IPS-NIHi11 (cell line): Measurements from ENCODE around the gene ADAMTS4.

Experiments used
- DNase-seq: peaks from one replicate; pipeline ENCODE4 v3.0.0; 2012; ENCODE audit warnings: mixed read lengths, low spot score

The ADAMTS4 gene

GRCh38 chr1:161196111-161196510, 2.7 kb downstream of the ADAMTS4 start:
- DNase-seq: no peak

- DNase-seq: no peak
These were observed 3.7 kb downstream of the ADAMTS4 start for GRCh38 chr1:161195171-161195570.

GRCh38 chr1:161193561-161194235, 5.2 kb downstream of the ADAMTS4 start:
- DNase-seq: no peak

GRCh38 chr1:161192476-161193465, 6.1 kb downstream of the ADAMTS4 start:
- peak; percentile 84 for DNase-seq

DNA sequence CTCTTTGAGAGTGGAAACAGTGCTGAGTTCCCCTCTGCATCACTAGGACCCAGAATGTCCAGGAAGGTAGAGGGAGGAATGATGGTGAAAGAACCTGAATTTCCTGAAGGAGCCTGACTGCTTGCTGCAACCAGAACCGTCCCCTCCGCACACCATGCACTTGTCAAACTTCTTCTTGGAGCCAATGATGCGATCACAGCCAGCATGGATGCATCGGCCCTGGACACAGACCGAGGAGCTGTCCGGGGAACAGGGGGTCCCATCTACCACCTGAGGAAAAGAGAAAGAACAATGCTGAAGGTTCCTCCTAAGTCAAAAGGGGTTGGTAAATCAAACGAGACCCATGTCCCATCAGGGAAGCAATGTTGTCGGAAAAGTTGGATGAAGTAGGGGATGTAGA, 6.9 kb downstream of the ADAMTS4 start:
- no peak for DNase-seq

GRCh38 chr1:161190962-161191521, 7.8 kb downstream of the ADAMTS4 start:
- no peak for DNase-seq

- DNase-seq: no peak
These were observed 9.8 kb downstream of the ADAMTS4 start for GRCh38 chr1:161189036-161189435.

- DNase-seq: no peak
These were observed 10.5 kb downstream of the ADAMTS4 start for GRCh38 chr1:161188381-161188780.

- DNase-seq: no peak
These were observed 11.5 kb downstream of the ADAMTS4 start for GRCh38 chr1:161187311-161187710.

- no peak for DNase-seq
These were observed 13.0 kb downstream of the ADAMTS4 start for GRCh38 chr1:161185732-161186311.

DNA sequence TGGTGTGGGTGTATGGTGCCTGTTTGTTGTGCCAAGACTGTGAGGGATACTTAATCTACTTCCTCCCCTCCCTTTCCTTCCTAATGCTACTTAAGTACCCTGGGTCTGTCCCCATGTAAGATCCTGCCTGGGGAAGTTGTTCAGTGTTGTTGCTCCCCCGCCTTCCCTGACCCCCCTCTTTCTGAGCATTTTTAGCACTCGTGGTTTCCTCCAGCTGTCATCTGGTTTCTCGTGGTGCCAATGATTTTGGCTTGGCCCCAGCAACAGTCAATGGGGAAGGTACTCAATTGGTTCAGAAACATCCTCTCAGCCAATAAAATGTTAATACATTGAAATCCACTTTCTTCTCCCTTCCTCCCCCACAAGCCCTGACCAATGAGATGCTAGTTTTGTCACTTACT, 13.6 kb downstream of the ADAMTS4 start:
- DNase-seq: peak; percentile 22

DNA sequence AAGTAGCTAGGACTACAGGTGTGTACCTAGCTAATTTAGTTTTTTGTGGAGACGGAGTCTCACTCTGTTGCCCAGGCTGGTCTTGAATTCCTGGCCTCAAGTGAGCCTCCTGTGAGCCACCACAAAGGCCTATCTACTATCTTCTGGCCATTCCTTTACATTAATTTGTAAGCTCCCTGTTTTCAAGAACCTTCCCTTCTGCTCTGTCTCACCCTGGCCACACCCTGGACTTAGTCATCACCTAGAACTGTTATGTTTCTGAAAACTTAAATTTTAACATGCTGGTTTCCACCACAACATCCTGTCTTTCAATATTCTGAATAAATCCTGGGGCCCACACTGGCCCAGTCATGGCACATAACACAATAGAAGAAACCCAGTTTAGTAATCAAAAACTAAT, 16.6 kb downstream of the ADAMTS4 start:
- DNase-seq: no peak

DNA sequence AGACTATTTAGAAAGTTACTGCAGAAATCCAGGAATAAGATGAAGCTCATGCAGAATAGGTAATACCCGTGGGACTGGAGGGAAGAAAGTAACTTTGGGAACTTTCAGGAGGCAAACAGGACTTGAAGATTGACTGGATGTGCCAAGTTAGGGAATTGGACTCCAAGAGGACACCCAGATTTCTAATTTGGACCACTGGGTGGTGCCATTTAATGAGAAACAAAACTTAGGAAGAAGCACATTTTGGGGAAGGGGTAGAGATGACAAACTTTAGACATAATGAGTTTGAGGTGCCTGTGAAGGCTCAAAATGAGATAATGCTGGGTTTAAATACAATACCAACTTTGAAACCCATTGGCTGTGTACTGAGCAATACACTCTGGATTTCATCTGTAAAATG, 18.2 kb downstream of the ADAMTS4 start:
- DNase-seq: peak; percentile 26

- no peak for DNase-seq
These were observed 19.2 kb downstream of the ADAMTS4 start for GRCh38 chr1:161179698-161180097.

- no peak for DNase-seq
These were observed 21.0 kb downstream of the ADAMTS4 start for GRCh38 chr1:161177936-161178244.

GRCh38 chr1:161177112-161177935, 21.5 kb downstream of the ADAMTS4 start, which contains the start of gene B4GALT3:
Gene B4GALT3, minus strand, starts transcription at chr1:161177507. Its CDS starts 1,447 bp downstream, at chr1:161176060.
- peak; percentile 99 for DNase-seq

DNA sequence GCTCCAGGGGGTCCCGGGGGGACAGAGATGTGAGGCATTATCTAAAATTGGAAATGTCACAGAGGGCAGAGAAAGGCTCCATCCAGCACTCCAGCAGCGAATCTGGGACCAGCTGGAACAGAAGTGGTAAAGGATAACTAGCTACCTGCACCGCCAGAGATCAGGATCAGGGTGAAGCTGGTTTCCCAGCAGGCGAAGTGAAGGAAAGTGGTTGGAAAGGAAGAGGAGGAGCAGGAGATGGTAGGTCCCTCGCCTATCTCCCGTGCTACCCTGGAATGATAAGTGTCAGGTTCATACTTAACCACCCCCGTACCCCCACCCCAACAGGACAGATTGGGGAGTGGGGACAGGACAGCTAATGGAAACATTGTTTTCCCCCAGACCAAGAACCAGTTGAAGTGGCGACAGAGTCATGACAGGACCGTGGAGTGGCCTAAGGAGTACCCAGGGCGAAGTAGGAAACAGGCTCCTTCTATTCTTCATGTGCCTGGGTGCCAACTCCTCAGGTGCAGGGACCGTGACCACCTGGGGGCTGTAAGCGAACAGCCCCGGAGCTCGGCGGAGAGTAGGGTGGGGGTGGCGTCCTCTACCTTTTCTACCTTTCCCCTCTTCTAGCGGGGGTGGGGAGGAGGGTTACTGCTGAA, 22.3 kb downstream of the ADAMTS4 start:
- peak; percentile 14 for DNase-seq

GRCh38 chr1:161175771-161176453, 22.9 kb downstream of the ADAMTS4 start:
- DNase-seq: no peak

DNA sequence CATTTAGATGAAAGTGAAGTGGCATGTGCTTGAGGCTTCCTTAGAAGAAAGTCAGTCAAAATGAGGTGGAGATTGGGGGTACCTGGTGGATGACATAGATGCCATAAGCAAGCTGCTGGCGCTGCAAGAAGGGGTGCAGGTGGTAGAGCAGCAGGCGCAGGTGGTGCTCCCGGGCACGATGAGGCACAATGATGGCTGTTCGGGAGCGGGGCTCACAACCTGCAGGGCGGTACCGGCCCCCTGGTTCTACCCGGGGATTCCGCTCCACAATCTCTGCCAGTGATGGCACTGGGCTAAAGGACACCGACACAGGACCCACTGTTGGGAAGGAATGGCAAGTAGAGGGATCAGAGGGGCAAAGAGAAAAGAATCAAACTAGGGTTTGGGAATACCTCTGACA, 23.9 kb downstream of the ADAMTS4 start:
- DNase-seq: no peak

DNA sequence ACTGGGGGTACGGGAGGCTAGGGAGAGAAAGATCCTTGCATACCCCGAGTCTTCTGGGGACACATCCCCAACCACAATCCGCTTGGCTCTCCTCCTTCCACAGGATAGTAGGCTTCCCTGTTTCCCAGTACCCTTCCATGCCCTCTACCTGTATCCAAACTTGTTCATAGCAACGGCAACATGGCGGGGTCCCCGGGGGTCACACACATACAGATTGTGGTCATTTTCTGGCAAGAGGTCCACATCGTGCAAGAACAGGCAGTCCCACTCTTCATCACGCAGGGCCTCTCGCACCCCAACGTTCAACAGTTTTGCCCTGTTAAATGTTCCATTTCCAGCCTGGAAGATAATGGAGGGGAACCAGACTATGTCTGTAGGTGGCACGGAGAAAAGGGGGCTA, 25.1 kb downstream of the ADAMTS4 start:
- no peak for DNase-seq
